Activated CD8-positive, alpha-beta memory T cell treated with anti-CD3 and anti-CD28 coated beads, Interleukin-2, amount 50 U/mL, for 1 hour (primary cell): ENCODE data around the gene TXNRD3.

Experiments used
- DNase-seq: peaks from one replicate; pipeline ENCODE4 v3.0.0-alpha.2; 2020; ENCODE audit errors: extremely low read depth

Gene TXNRD3

DNA sequence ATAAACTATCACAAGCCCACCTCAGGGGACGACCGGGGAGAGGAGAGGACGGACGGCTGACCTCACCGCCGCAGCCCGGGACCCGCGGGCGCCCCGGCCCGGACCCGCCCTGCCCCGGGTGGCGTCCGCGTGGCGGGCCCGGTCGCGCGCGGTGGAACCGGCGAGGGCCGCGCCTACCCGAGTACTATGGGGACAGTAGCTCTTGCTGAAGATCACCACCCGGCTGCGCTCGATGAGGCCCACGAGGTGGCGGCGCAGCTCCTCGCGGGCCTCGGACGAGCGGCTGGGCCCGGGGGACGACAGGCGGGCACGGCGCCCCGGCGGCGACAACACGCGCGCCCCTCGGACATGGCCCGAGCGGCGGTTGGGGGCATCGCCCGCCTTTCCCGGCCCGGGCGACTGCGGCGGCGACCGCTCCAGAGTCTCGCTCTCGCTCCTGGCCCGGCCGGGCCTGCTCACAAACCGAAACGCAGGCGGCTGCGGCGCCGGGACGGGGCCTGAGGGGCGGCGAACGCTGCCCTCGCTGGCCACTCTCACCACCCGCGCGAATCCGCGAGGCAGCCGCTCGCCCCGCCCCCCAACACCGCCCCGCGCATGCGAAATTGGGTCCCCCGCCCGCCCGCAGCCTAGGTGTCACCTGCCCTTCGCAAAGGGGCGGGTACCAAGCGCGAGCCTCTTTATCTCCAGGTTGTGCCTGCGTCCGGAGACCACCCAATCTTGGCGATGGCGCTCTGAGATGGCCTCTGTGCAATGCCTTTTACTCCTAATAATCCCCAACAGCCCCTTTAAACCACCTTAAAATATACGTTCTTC is at the start of gene TXNRD3:
Gene TXNRD3, minus strand, starts transcription at position 554 of the 813 bp plus-strand sequence.
- peak; percentile 34 for DNase-seq

- peak; percentile 90 for DNase-seq
Observed at GRCh38 chr3:126703512-126704493, 48.9 kb upstream of the TXNRD3 start, which contains the start of gene CHCHD6. Gene CHCHD6, plus strand, starts transcription at chr3:126704240. Its CDS starts 73 bp downstream, at chr3:126704313.

DNA sequence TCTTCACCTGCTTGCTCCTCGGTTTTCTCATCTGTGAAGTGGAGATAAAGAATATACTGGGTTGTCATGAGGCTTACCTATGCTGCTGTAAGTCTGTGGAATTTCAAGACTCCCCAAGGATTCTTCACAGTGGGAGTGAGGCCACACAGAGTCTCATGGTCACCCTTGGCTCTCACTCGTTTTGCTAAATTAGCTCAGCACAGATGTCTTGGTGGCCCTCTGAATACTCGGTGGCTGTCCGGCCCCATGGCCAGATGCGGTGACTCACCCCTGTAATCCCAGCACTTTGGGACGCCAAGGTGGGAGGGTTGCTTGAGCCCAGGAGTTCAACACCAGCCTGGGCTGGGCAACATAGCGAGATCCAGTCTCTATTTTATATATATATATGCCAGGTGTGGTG is 44.1 kb upstream of the TXNRD3 start:
- DNase-seq, result no peak

DNA sequence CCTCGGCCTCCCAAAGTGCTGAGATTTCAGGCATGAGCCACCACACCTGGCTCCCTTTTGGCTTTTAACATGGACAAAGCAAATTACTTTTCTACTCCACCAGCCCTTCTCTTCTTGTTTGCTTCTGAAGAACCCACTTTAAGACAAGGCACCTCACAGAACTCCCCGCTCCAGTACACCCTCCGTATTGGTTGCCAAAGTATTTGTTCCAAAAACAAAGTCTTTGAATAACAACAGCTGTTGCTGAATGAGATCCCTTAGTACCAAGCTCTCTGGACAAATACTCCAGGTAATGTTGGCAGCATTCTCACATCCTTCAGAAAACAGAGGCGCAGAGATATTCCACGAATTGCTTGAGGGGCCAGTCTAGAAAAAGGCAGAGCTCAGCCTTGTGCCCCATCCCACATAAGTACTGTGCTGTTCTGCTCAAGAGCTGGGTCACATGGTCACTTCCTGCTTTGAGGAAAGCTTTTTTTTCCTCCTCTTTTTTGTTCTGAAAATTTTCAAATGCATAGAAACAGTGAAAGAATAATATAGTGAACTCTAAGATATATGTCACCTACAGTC is 41.9 kb upstream of the TXNRD3 start:
- no peak for DNase-seq

- no peak for DNase-seq
Observed at GRCh38 chr3:126693921-126694320, 39.0 kb upstream of the TXNRD3 start.

DNA sequence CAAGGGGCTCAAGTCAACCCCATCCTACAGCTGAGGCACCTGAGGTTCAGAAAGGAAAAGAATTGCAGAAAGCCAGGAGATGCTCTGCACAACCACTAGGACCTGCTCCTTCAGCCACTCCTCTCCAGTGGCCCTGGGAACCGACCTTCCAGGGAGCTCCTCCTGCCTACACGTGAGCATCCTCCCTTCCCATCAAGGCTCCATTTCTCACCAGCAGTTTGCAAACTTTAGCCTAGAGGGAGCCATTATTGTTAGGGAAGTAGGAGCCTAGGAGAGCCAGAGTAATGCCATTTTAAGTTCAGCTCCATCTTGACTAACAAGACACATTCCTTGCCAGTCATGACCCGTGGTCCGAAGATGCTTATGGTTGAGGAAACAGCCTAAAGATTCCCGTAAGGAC is 37.9 kb upstream of the TXNRD3 start:
- no peak for DNase-seq

DNA sequence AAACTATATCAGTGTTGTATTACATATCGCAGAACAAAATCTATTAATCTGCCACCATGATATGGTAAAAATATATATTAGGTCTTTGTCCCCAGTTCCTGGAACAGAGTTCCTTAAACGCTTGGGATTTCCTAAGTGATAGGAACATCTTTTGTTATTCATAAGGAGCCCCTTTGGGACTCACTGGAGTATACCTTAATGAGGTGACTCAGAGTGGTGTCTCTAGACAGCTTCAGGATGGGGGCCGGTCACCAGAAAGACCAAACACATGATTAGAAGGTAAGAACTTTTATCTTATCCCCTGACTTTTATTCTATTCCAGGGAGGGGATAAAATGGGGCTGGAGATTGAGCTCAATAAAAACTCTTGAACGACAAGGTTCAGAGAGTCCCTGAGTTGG is 36.8 kb upstream of the TXNRD3 start:
- DNase-seq, result no peak

DNA sequence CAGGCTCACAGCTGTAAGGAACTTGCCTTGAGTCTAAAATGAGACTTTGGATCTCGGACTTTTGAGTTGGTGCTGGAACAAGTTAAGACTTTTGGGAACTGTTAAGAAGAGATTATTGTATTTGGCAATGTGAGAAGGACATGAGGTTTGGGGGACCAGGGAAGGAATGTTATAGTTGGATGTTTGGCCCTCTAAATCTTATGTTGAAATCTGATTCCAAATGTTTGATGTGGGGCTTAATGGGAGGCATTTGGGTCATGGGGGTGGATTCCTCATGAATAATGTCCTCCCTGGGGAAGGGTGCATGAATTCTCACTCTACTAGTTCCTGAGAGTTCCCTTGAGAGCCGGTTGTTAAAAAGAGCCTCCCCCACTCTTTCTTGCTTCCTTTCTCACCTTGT is 30.6 kb upstream of the TXNRD3 start:
- no peak for DNase-seq

GRCh38 chr3:126685021-126685420 is 30.1 kb upstream of the TXNRD3 start:
- no peak for DNase-seq

DNA sequence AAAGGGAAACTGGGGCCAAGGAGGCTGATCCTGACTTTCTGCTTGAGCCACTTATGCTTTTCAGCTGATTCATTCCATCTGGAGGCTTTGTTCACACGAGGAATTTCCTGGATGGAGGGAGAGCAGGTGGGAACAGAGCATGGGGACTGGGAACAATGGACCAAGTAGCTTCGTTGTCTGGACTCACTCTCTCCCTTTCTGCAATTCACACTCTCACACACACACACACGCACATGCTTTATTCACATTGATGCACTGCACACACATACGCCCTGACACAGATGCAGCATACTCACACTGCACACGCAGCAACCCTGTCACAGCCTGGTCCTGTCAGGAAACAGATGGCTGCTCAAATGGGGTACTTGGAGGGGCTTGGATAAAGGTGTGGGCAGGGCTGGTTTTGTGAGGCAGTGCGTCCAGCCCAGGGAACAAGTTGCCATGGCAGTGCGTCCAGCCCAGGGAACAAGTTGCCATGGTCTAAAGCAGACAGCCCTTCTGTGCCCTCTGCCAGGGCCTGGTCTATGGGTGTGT is 29.4 kb upstream of the TXNRD3 start:
- DNase-seq, result no peak

GRCh38 chr3:126683069-126683468 is 28.1 kb upstream of the TXNRD3 start:
- no peak for DNase-seq

DNA sequence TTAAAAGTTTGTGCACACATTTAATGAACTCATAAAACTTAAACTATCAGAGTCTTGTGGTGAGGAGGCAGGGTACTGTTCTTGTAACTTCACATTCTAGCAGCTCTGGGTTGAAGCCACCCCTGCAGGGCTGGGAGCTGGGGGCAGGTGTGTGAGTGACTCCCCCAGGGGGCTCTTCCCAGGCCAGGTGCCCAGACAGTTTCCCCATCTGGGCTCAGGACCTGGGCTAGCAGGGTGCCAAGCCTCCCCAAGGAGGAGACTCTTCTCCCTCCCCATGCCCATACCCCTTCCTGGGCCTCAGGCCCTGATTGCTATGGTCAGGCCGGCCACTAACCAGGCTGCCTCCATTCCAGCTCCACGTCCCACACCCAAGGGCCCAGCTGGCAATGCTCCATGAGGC is 27.1 kb upstream of the TXNRD3 start:
- no peak for DNase-seq

DNA sequence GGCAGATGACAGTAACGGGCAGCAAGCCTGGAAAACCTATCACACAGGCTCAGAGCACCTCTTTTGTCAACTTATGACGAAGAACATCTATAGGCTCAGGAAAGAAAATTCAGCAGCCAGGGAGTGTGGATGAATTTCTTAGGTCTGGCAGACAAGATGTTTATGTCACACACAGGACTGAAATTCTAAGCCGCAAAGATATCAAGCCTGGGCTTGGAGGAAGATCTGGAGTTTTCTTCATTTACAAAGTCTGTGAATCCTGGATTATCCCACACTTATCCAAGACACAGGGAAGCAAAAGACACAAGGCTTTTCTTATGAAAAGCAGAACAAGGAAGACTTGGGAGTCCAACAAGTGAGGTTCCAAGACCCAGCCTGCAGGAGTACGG is 25.7 kb upstream of the TXNRD3 start:
- no peak for DNase-seq

GRCh38 chr3:126679831-126680666 is 25.1 kb upstream of the TXNRD3 start:
- no peak for DNase-seq

- peak; percentile 25 for DNase-seq
Observed at GRCh38 chr3:126679318-126679751, 24.4 kb upstream of the TXNRD3 start.

GRCh38 chr3:126678693-126679317 is 23.9 kb upstream of the TXNRD3 start:
- DNase-seq, result no peak

DNA sequence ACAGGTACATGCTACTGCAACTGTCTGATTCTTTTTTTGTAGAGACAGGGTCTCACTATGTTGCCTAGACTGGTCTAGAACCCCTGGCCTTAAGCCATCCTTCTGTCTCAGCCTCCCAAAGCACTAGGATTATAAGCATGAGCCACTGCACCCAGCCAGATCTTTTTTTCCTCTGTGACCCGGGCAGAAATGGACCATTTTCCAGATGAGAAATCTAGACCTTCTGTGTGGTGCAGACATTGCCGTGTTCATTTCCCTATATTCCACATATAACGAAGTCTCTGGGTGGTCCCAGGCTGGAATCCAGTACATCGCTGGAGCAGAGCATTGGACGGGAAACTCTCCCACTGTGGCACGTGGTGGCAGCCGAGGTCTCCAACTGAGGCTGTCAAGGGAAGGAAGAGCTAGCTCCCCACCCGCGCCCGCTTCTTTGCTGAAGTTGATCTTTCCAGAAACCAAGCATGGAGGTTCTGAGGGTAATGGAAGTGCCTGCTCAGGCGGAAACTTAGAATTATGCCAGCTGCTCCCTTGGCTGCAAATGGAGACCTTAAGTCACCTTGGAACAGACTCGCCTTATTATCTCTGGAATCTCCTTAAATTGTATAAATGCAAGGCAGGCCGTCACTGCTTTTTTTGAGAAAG is 23.1 kb upstream of the TXNRD3 start:
- DNase-seq, result no peak

DNA sequence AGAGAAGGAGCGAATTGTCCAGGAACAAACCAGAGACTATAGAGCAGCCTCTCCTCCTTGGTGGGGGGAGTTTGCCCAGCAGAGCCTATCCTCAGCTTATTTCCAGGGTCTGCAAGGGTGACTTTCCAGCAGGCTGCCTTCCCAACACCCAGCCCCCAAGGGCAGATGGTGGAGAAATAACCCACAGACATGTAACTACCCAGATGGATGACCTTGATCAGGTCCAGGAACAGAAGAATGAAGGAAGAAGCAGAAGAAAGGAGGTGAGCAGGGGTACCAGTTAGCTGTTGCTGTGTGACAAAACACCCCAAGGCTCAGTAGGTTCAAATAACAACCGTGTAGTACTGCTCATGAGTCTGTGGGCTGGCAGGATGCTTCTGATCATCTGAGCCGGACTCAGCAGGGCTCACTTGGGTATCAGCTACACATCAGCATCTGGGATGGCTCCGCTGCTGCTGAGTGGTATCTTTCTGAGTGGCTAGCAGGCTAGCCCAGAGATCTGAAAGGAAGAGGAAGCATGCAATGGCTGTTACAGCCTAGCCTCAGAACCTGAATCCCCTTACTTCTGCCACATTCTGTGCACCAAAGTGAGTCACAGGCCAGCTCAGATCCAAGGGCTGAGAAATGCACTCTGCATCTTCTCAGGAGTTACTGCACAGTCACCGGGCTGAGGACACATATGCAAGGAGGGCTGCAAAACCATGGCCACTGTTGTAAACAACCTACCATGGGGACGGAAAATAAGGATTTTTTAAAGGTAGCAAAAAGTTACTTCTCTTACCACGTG is 22.2 kb upstream of the TXNRD3 start:
- DNase-seq, result no peak

DNA sequence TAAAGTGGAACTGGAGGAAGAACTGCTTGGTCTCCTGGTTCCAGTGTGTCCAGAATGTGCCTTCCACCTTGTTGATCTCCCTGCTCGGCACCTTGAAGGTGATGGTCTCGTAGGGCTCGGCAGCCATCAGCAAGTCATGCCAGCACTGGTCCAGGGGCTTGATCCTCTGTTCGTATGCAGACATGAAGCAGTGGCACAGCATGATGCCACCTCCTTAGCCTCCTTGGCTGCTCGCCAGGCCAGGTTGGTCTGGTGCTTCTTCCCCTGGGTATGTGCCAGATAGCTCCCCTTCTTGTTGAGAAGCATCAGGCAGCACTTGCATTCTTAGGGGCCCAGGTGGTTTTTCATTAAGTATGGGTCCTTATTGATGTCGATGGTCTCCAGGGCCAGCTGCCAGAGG is 17.8 kb upstream of the TXNRD3 start:
- DNase-seq, result no peak
